Adrenal gland (tissue), 12 donors: Measurements from ENCODE around the gene BUB1B. TPM values are rescaled to one million over a fixed set of nuclear protein-coding genes. Genes with fewer than 3 reads are reported as not detected.

ENCODE experiments used
- DNase-seq, 7 donors: peaks; one replicate each; pipeline ENCODE4 v3.0.0-alpha.2; 2019 to 2020
- H3K27ac ChIP-seq, 5 donors: fragments of 200-600 bp; sonication (generic) in 4 of 5; 1 replicate in 3 of 5; 2 replicates in 2 of 5; pipeline versions ENCODE4 v1.5.1 to v1.8.0; 2016 to 2020; ENCODE audit warnings: mild to moderate bottlenecking in 1 of 5
- H3K27me3 ChIP-seq: fragments of 200-600 bp; 2 replicates; pipeline ENCODE4 v1.8.0; 2021
- H3K36me3 ChIP-seq, 2 donors: fragments of 200-600 bp; replicated peaks in 1 of 2; 1 replicate in 1 of 2; 2 replicates in 1 of 2; pipeline versions ENCODE4 v1.5.1 to v1.8.0; 2018 to 2022
- H3K4me1 ChIP-seq, 2 donors: fragments of 200-600 bp; replicated peaks in 1 of 2; 1 replicate in 1 of 2; 2 replicates in 1 of 2; pipeline versions ENCODE4 v1.5.1 to v1.8.0; 2018 to 2021
- H3K4me3 ChIP-seq, 4 donors: fragments of 200-600 bp; sonication (generic) in 3 of 4; one replicate each; pipeline ENCODE4 v1.5.1; 2016 to 2018
- H3K9me3 ChIP-seq, 3 donors: fragments of 200-600 bp; sonication (generic) in 1 of 3; replicated peaks in 1 of 3; 1 replicate in 2 of 3; 2 replicates in 1 of 3; pipeline versions ENCODE4 v1.5.1 to v1.8.0; 2016 to 2021
- POLR2A ChIP-seq, 2 donors: fragments of 450-650 bp; IDR thresholded peaks; one replicate each; pipeline ENCODE4 v1.6.1; 2017; ENCODE audit warnings: antibody characterized with exemption in 2 of 2, mild to moderate bottlenecking in 2 of 2, moderate library complexity in 1 of 2
- WGBS, 4 donors: extraction: QIAGEN DNeasy Blood & Tissue Kit in 2 of 4; methylation state at CpG; one replicate each; pipeline versions ENCODE4 v1.1.5 to v1.1.7; 2013 to 2017; 5-methylcytosine and 5-hydroxymethylcytosine counted together
- intact Hi-C, 2 donors: fragments of 100-400 bp; cut with DNase I; formaldehyde crosslinking; loops; one replicate each; pipeline versions ENCODE4 v1.14.1 to v1.15.0; 2022 to 2023
- polyA plus RNA-seq, 3 donors: library from polyadenylated mRNA; stranded (reverse); fragments of 200-250 nt in 2 of 3; fragments of 350-450 nt in 1 of 3; fragmentation: Illumina TruSeq in 1 of 3; extraction: RNeasy Lipid Tissue Mini Kit (QIAGEN cat#74804) in 1 of 3; gene quantifications; one replicate each; pipeline ENCODE4 v1.2.3, GENCODE V29; 2013 to 2014
- total RNA-seq, 9 donors: library from RNA; depleted of rRNA in 4 of 9; stranded (reverse); fragments of >200 nt in 4 of 9; fragments of 120-200 nt in 1 of 9; fragmentation: NEBNext Ultra II Directional in 1 of 9; extraction: Animal tissue kit (Norgen Biotek cat#: 25700) in 1 of 9; gene quantifications; one replicate each; pipeline versions ENCODE4 v1.1.0 to v1.2.4, GENCODE V29; 2013 to 2023
- TF ChIP-seq, protein P1 (sequence below), 6 experiments: fragments of 450-650 bp in 4 of 6; fragments of 200-600 bp in 2 of 6; sonication (generic) in 1 of 6; IDR thresholded peaks; 1 replicate in 5 of 6; 2 replicates in 1 of 6; pipeline versions ENCODE4 v1.5.1 to v1.8.0; 2016 to 2021; ENCODE audit warnings: antibody characterized with exemption in 6 of 6, mild to moderate bottlenecking in 2 of 6, moderate library complexity in 1 of 6
- donor health status: healthy with polysubstance abuse.
- donor health status: Bipolar disorder and iron deficiency.
- donor health status: DM: yes; HTN: yes; CAD: no.
- donor health status: DM: no; HTN: no; CAD: no.
- donor health status: DM: no; HTN: no; CAD: no.
- donor health status: DM: yes; HTN: yes; CAD: no.

Gene BUB1B
- total and polyA plus RNA-seq, 12 donors, result 0.81 to 13.7 (median 2.6) TPM

GRCh38 chr15:40245666-40246450 lies 85.0 kb downstream of the BUB1B start:
- no peak overlapping the region for H3K4me3 ChIP-seq
- 90 to 96% (median 92%) methylated on average over 6 to 9 of the region's 9 CpGs for WGBS, 4 donors
- no peaks in the 10 kb centered on the region for H3K9me3 ChIP-seq
- TF ChIP-seq, protein P1, sequence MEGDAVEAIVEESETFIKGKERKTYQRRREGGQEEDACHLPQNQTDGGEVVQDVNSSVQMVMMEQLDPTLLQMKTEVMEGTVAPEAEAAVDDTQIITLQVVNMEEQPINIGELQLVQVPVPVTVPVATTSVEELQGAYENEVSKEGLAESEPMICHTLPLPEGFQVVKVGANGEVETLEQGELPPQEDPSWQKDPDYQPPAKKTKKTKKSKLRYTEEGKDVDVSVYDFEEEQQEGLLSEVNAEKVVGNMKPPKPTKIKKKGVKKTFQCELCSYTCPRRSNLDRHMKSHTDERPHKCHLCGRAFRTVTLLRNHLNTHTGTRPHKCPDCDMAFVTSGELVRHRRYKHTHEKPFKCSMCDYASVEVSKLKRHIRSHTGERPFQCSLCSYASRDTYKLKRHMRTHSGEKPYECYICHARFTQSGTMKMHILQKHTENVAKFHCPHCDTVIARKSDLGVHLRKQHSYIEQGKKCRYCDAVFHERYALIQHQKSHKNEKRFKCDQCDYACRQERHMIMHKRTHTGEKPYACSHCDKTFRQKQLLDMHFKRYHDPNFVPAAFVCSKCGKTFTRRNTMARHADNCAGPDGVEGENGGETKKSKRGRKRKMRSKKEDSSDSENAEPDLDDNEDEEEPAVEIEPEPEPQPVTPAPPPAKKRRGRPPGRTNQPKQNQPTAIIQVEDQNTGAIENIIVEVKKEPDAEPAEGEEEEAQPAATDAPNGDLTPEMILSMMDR (IDR thresholded peaks at IDR 0.05), result no peak
- no peak for TF ChIP-seq POLR2A (IDR thresholded peaks at IDR 0.05)
- H3K27me3 ChIP-seq, result no peaks in the 10 kb centered on the region
- H3K27ac ChIP-seq, result no peak overlapping the region
- peak in 2 of 7 donors; percentile 10 to 36 for DNase-seq
- no peaks in the 10 kb centered on the region for H3K4me1 ChIP-seq
- intact Hi-C loops, result no loop called here
- H3K36me3 ChIP-seq, result no peaks in the 10 kb centered on the region

- H3K9me3 ChIP-seq, result no peaks in the 10 kb centered on the region
- no peaks in the 10 kb centered on the region for H3K36me3 ChIP-seq
- WGBS, 4 donors, result 86 to 95% (median 93%) methylated on average over 4 to 8 of the region's 8 CpGs
- no peak for DNase-seq
- peaks cover 0 to 5% of the 10 kb centered on the region in 2 donors for H3K4me1 ChIP-seq
- H3K4me3 ChIP-seq, result no peak overlapping the region
- H3K27me3 ChIP-seq, result no peaks in the 10 kb centered on the region
- intact Hi-C loops, result no loop called here
- TF ChIP-seq, protein P1 (IDR thresholded peaks at IDR 0.05), result no peak
- no peak for TF ChIP-seq POLR2A (IDR thresholded peaks at IDR 0.05)
- no peak overlapping the region for H3K27ac ChIP-seq
Observed at GRCh38 chr15:40246496-40247280, 85.8 kb downstream of the BUB1B start.

GRCh38 chr15:40247406-40247971 lies 86.6 kb downstream of the BUB1B start:
- intact Hi-C loops, result no loop called here

More at GRCh38 chr15:40247406-40247971, 86.6 kb downstream of the BUB1B start:
- TF ChIP-seq, protein P1 (IDR thresholded peaks at IDR 0.05), result no peak
- no peak for TF ChIP-seq POLR2A (IDR thresholded peaks at IDR 0.05)
- Histone ChIP-seq H3K4me3 (no peak overlapping the region), H3K4me1 (peaks cover under 1 to 13% of the 10 kb centered on the region in 2 donors), H3K9me3 (no peaks in the 10 kb centered on the region), H3K36me3 (no peaks in the 10 kb centered on the region), H3K27ac (no peak overlapping the region), H3K27me3 (no peaks in the 10 kb centered on the region)
- WGBS, 4 donors, result 86 to 94% (median 90%) methylated on average over 9 to 12 of the region's 12 CpGs
- DNase-seq, result peak in 1 of 7 donors; percentile 11
